ENCODE data around the gene OR2B2.
"Not testable (repeated sequence)": the region's sequence is repeated elsewhere in the genome, so short reads cannot be mapped to it uniquely, and the experiment has no call there.

Gene OR2B2

DNA sequence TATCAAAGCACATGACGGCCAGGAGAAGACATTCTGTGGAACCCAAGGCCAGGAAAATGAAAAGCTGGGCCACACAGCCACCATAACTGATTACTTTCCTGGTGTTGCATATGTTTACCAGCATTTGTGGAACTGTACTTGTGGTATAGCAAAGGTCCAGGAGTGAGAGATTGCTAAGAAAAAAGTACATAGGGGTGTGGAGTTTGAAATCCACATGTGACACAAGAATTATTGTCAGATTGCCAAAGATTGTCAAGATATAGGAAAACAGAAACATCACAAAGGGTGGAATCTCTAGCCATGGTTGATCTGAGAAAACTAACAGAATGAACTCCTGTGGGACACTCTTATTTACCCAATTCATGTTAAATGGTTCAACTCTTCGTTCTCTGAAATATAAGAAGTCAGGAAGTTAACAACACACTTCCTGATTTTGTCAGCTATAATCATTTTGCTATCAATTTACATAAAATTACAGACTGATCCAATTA, at the start of gene OR2B2:
TSS of gene OR2B2 (minus strand) at position 441 of the 491 bp plus-strand sequence. CDS start at position 364, 77 bp downstream.
- no peak for DNase-seq (ENCODE audit: low spot score)

DNA sequence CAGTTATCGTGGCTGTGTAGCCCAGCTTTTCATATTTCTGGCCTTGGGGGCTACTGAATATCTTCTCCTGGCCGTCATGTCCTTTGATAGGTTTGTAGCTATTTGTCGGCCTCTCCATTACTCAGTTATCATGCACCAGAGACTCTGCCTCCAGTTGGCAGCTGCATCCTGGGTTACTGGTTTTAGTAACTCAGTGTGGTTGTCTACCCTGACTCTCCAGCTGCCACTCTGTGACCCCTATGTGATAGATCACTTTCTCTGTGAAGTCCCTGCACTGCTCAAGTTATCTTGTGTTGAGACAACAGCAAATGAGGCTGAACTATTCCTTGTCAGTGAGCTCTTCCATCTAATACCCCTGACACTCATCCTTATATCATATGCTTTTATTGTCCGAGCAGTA, 45.3 kb upstream of the OR2B2 start:
- no peak for DNase-seq (ENCODE audit: low spot score)

DNA sequence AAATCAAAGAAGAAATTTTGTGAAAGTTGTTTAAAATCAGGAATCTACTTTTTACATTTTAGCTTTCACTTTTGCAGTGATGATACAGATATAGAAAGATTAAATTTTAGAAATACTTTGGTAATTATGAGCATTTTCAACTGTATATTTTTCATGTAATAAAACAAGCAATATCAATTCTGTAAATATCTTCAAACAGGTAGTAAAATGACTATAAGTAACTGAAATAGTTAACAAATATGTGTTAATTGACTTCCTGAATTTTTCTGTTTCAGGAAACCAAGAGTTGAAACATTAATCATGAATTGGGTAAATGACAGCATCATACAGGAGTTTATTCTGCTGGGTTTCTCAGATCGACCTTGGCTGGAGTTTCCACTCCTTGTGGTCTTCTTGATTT, 44.7 kb upstream of the OR2B2 start, which contains the start of gene OR2B6:
TSS of gene OR2B6 (plus strand) at position 301 of the 400 bp plus-strand sequence. CDS start at position 301, 0 bp downstream.
- no peak for DNase-seq (ENCODE audit: low spot score)

DNA sequence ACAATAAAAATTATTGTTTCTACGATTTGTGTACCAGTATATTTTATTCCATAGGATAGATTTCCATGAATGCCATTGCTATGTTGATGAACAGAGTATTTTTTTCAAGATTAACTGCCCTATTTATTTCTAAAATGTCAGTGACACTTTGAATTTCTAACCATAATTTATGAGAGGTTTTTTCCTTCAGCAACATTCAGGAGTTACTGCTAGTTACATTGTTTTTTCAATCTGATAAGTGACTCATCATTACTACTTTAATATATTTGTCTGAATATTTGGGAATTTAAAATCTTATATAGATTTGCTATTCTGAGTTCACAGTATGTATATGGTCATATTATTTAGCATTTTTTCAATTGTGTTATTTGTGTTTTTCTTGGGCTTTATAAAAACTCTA, 38.8 kb upstream of the OR2B2 start:
- no peak for DNase-seq (ENCODE audit: low spot score)

DNA sequence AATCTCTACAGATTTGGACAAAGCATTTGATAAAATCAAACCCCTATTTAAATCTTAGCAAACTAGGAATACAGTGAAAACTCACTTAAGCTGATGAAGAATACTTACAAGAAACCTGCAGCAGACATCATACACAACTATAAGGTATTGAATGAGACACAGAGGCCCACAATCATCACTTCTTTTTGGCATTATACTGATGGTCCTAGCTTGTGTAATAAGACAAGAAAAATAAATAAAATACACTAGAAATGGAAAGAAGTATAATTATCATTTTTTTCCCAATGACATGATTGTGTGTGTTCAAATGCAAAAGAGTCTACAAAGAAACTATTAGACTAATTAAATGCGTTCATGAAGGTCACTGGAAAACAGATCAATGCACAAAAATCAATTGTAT, 36.0 kb upstream of the OR2B2 start:
- DNase-seq (ENCODE audit: low spot score) = no peak

DNA sequence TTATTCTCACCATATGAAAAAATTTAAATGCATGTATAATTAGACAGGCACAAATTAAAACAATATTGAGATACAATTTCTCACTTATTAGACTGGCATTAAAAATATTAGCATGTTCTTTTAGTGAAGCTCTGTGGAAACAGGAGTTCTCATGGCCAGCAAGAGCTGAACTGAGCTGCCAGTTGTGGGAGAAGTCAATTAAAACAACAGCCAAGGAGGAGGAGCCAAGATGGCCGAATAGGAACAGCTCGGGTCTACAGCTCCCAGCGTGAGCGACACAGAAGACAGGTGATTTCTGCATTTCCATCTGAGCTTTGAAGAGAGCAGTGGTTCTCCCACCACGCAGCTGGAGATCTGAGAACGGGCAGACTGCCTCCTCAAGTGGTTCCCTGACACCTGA, 30.9 kb upstream of the OR2B2 start:
- not testable (repeated sequence) for DNase-seq (ENCODE audit: low spot score)

DNA sequence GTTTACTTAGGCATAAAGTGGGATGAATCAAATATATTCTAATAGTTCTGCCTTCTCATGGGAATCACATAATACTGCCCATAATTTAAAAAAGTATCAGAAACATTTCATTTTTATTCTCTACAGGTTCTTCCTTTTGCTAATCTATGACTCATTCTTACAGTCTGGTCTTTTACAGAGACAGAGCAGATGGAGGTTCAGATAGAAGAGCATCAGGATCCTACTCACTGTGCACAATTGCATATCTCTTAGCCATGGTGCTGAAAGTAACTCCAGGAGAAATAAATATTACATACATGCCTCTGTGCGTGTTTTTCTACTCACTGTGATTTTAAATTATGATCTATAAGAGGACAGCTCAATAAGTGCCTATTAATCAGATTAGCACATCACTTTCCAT, 28.6 kb upstream of the OR2B2 start:
- no peak for DNase-seq (ENCODE audit: low spot score)

DNA sequence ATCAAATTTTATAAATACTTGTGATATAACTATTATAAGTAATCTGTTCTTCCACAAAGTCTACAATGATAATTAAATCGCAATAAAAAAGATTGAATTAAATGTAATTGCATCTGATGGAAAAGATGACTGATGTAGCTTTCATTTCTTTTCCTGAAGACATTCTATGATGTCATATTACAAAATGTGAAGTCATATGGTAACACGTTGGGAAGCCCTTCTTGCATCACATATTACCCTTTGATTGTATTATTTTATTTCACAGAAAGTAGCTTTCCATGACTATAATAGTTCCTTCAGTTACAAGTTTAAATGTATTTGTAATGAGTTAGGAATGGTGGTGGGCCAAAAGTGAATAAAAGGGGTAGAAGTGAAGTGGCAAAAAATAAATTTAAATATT, 19.0 kb upstream of the OR2B2 start:
- no peak for DNase-seq (ENCODE audit: low spot score)

DNA sequence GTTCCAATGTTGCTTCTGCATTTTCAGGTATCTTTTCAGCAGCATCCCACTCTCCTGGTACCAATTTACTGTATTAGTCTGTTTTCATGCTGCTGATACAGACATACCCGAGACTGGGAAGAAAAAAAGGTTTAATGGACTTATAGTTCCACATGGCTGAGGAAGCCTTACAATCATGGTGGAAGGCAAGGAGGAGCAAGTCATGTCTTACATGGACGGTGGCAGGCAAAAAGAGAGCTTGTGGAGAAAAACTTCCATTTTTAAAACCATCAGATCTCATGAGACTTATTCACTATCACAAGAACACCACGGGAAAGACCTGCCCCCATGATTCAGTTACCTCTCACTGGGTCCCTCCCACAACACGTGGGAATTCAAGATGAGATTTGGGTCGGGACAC, 17.7 kb upstream of the OR2B2 start:
- not testable (repeated sequence) for DNase-seq (ENCODE audit: low spot score)

DNA sequence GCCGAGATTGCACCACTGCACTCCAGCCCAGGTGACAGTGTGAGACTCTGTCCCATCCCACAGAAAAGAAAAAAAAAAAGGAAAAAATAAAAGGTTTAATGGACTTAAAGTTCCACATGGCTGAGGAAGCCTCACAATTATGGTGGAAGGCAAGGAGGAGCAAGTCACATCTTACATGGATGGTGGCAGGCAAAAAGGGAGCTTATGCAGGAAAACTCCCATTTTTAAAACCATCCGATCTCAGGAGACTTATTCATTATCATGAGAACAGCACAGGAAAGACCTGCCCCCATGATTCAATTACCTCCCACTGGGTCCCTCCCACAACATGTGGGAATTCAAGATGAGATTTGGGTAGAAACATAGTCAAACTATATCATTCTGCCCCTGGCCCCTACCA, 15.8 kb upstream of the OR2B2 start:
- DNase-seq (ENCODE audit: low spot score) = not testable (repeated sequence)

DNA sequence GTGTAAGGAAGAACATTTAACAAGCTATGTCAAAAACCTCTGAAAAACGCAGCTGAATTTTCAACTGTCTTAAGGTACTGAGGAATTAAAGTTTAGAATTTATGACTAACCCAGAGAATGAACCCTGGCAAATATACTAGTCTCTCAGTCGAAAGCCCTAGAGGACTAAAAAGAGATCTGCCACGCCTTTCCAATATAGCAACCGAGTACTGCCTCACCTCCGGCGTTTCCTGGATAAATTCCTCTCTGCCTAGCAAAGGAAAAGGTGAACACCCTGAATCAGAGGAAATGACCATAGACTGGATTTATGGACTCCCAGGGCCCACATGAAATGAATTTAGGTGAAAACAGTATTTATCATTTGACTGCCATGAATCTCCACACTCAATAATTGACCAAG, 12.0 kb upstream of the OR2B2 start:
- DNase-seq (ENCODE audit: low spot score) = no peak

DNA sequence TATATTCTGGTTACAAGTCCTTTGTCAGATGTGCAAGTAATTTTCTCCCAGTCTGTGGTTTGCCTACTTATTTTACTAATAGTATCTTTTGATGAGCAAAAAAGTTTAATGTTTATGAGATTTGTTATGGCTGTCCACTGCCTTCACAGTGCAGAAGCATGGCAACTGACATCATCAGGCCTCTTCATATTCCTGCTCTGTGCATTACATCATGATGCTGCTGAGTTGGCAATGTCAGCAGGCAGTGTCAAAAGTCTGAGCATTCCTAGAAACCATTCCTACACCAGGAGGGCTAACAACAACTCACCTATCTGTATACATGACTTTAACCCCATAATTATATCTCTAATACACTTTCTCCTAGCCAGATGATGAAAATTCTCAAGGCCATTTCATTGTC, 10.8 kb upstream of the OR2B2 start:
- no peak for DNase-seq (ENCODE audit: low spot score)

DNA sequence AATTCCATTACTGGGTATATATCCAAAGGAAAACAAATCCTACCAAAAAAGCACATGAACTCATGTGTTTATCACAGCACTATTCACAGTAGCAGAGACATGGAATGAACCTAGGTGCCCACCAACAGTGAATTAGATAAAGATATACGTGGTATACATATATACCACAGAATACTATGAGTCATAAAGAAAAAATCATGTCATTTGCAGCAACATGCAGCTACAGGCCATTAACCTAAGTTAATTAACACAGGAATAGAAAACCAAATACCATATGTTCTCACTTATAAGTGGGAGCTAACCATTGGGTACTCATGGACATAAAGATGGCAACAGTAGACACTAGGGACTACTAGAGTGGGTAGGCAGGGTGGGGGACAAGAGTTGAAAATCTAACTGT, 4.2 kb downstream of the OR2B2 start:
- DNase-seq (ENCODE audit: low spot score) = no peak

DNA sequence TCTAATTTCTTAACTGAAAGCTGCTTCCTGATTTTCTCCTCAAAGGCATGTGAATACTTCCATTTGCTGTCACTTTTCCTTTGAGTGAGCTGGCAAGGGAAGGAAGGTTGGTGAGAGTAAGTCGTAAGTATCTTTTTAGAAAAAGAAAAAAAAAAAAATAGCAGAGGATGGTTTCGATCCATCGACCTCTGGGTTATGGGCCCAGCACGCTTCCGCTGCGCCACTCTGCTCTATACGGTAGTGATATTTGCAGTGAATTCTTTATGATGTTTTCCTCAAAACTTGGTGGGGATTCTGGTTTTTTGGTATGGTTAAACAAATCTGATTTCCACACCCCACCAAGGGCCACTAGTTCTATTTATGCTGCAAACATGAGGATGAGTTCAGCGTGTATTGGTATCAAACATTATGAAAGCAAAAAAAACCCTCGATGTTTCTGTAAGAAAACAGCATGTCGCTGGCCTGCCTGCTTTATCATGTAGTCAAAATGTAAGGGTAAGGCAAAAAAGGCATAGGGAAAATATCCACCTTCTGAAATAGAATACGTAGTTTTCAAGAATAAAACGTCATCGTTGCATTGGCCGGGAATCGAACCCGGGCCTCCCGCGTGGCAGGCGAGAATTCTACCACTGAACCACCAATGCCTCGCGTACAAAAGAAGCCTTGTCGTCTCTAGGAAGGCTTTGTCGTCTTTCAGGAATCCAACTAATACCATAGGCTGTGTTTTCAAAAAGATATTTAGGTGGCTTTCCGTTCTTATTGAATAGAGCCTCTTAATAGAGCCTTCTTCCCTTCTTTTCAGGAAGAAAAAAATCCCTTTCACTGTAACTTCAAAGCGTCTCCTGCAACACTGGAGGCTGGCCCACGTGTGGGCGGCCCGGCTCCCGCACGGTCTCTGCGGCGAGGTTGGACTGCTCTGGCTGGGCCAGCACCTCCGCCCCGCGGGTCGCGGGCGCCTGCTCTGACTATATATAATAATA, 9.6 kb downstream of the OR2B2 start:
- peak; percentile 91 for DNase-seq (ENCODE audit: low spot score)

DNA sequence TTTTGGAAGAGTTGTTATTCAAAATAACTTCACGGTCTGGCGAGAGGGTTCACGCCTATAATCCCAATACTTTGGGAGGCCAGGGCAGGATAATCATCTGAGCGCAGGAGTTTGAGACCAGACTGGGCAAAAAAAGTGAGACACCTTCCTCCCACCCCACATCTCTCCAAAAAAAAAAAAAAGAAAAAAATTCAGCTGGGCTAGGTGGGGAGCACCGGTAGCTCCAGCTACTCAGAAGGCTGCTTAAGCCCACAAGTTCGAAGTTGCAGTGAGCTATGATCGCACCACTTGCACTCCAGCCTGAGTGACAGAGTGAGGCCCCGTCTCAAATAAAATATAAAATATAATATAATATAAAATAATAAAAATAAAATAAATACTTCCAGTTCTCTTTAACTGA, 10.4 kb downstream of the OR2B2 start:
- DNase-seq (ENCODE audit: low spot score) = no peak

DNA sequence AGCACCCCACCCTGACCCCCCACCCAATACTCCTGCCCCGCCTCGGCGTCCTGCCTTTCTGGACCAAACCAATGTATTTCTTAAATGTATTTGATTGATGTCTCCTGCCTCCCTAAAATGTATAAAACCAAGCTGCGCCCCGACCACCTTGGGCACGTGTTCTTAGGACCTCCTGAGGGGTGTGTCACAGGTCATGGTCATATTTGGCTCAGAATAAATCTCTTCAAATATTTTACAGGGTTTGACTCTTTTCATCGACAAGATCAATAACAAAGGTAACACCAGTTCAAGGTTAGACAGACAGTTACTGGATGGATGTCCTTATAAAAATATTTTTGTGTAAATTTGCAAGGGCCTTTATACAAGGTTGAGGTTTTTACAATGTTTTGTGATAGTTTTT, 12.0 kb downstream of the OR2B2 start:
- not testable (repeated sequence) for DNase-seq (ENCODE audit: low spot score)

DNA sequence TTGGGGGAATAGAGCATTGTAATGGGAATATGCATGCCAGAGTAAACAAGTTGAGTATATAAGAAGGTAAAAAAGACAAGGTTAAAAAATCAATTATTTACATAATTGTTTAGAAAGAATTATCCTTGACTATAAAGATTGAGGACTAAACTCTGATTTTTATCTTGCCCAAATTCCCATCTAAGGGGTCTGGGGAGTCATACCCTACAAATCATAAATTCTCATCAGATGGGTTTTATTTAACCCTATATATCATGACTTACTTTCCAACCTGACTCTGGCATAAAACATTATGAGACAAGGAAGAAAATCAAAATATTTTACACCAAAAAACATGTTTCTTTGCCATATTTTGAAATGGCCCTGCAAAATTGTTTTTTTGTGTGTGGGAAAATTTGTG, 12.7 kb downstream of the OR2B2 start:
- no peak for DNase-seq (ENCODE audit: low spot score)

DNA sequence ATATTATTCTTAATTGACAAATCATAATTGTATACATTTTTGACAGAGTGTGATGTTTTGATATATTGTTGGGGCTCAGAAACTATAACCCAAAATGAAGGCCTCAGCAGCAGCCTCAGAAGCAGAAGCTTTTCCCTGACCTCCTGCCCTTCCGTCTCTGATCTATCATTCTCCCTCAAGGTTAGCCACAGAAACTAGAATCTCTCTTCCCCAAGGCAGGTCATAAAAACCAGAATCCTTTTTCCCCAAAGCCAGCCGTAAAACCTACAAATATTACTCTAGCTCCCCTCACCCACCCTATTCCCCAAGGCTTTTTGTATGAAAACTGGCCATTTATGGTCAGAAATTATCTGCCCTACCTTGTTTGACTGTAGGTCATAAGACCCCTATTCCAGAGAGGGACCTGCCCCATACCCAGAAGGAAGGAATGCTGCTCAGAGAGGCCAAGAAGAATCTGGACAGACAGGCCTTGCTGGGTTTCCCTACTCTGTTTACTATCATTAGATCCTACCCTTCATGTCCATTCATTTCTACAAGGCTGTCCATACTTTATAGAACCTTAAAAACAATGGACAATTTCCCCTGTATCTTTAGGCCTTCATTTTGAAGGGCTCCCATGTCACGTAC, 14.5 kb downstream of the OR2B2 start:
- no peak for DNase-seq (ENCODE audit: low spot score)

DNA sequence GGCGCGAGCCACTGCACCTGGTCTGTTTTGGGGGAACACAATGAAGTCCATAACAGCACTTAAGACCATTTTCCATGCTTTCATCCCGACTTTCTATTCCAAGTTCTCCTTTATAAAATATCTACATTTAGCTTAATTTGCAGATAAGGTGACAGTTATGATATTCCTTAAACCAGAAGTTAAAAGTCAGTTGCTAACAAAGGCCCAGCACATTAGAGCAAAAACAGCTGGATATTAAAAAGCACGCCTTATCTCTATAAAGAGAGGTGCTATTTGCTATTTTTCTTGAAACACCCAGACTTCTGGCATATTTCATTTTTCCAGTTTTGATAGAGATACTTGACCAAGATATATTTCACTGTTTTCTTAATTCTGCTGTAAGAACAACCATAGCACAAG, 15.8 kb downstream of the OR2B2 start:
- no peak for DNase-seq (ENCODE audit: low spot score)

DNA sequence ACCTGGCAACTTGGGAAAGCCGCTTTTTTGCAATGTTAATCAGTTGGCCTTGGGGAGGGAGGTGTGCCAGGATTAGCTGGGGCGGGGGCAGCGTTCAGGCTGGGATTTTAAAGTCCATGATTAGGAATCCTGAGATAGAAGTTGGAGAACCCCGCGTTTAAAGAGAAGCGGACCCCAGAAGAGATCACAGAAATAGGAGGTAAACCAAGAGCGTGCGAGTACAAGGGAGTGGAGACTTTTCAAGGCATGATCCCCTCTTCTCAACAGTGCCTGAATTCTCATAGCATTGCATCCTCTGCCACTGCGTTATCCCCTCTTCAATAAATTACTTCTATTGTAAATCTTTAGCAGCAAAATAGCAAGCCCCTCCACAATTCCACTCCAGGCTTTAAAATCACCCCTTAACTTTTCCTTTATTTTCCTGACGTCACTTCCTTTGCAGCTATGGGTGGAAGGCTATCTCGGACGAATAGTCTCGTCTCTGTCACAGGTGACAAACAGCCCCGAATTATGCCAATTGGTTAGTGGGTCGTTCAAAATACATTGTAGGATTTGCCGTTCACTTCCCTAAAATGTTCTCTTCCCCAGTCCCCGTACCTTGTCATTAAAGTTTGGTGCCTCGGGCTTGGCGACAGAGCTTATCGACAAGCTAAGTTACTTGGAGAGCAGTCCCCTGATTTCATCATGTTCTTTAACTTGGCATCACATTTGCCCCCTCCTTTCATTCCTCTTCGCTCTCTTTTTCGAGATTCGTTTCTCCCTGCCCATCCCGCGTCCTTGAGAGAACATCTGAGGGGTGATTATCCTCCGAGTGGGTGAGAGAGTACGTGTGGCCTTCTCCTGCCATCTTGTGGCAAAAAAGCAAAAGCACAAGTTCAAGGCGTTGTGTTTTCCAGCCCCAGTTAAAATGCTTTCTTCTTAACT, 17.1 kb downstream of the OR2B2 start:
- DNase-seq (ENCODE audit: low spot score) = peak; percentile 67

DNA sequence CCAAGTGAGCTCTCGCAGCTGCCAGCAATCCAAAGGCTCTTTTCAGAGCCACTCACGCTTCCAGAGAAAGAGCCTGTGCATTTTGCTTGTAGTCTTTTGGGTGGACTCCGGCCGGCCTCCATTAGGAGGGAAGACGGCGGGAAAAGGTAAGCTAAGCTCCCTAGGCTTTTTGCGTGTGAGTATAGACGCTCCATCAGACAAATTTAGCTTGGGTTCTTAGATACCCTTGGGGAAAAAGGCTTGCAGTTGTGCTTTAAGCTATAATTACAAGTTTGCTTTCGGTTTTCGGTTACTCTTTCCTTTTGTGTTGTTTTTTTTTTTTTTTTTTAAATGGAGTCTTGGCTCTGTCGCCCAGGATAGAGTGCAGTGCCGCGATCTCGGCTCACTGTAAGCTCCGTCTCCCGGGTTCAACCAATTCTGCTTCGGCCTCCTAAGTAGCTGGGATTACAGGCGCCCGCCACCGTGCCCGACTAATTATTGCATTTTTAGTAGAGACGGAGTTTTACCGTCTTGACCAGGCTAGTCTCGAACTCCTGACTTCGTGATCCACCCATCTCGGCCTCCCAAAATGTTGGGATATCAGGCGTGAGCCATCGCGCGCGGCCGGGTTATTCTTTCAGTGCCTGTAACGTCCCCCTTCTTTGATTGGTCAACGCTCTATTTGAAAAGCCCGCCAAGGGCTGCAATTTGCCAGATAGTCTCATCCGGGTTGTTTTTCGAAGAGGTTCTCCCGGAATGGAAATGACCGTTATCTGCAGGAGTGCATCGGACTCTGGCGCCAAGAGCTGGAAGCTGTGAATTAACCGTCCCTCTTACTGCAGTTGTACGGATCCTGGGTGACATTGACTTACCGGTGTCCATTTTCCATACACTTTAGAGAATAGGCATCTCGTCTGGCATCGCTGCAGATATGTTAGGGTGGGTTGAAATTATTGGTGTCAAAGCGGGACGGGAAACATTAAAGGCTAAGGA, 18.1 kb downstream of the OR2B2 start:
- peak; percentile 87 for DNase-seq (ENCODE audit: low spot score)

Data from ecto neural progenitor cell (in vitro differentiated cells).